ENCODE results near the gene COBL.
A peak's percentile ranks its signal among the peaks of the same experiment; 100 is the strongest.

Gene COBL

GRCh38 chr7:51316666-51317581 lies at the start of gene COBL:
Gene COBL, minus strand, starts transcription at chr7:51316809. Its CDS starts 176 bp downstream, at chr7:51316633.
- no peak for FAIRE-seq

GRCh38 chr7:51366172-51366728 lies 49.6 kb upstream of the COBL start:
- FAIRE-seq = no peak

- no peak for FAIRE-seq
These were observed 41.2 kb upstream of the COBL start for GRCh38 chr7:51357821-51358220.

- no peak for FAIRE-seq
These were observed 40.4 kb upstream of the COBL start for GRCh38 chr7:51356849-51357516.

- no peak for FAIRE-seq
These were observed 38.3 kb upstream of the COBL start for GRCh38 chr7:51354897-51355296.

- FAIRE-seq = no peak
These were observed 37.8 kb upstream of the COBL start for GRCh38 chr7:51354434-51354833.

- FAIRE-seq = no peak
These were observed 35.8 kb upstream of the COBL start for GRCh38 chr7:51352174-51353100.

GRCh38 chr7:51351661-51352060 lies 35.1 kb upstream of the COBL start:
- FAIRE-seq = no peak

- FAIRE-seq = no peak
These were observed 33.9 kb upstream of the COBL start for GRCh38 chr7:51350546-51350896.

GRCh38 chr7:51349820-51350545 lies 33.4 kb upstream of the COBL start:
- no peak for FAIRE-seq

- no peak for FAIRE-seq
These were observed 29.5 kb upstream of the COBL start for GRCh38 chr7:51346126-51346525.

- FAIRE-seq = peak; percentile 89
These were observed 28.0 kb upstream of the COBL start for GRCh38 chr7:51344406-51345138.

GRCh38 chr7:51340936-51341335 lies 24.3 kb upstream of the COBL start:
- FAIRE-seq = no peak

- FAIRE-seq = no peak
These were observed 23.6 kb upstream of the COBL start for GRCh38 chr7:51340029-51340838.

GRCh38 chr7:51335057-51335456 lies 18.4 kb upstream of the COBL start:
- no peak for FAIRE-seq

- no peak for FAIRE-seq
These were observed 13.2 kb upstream of the COBL start for GRCh38 chr7:51329696-51330263.

GRCh38 chr7:51328351-51328801 lies 11.8 kb upstream of the COBL start:
- no peak for FAIRE-seq

GRCh38 chr7:51327287-51327717 lies 10.7 kb upstream of the COBL start:
- no peak for FAIRE-seq

GRCh38 chr7:51326656-51327286 lies 10.2 kb upstream of the COBL start:
- FAIRE-seq = no peak
